ENCODE measurements around the gene TMEM196.
A peak's percentile ranks its signal among the peaks of the same experiment; 100 is the strongest.

Gene TMEM196

GRCh38 chr7:19772841-19773760 lies at the start of gene TMEM196:
Gene TMEM196, minus strand, starts transcription at chr7:19773617. Its CDS starts 921 bp downstream, at chr7:19772696.
- Mint-ChIP-seq H3K27ac (no peak within 1 kb of the TSS), H3K4me1 (peaks cover 16% of the 10 kb centered on the region), H3K4me3 (peak within 1 kb of the TSS; percentile 35 to 71), H3K27me3 (peaks cover 42% of the 10 kb centered on the region), H3K9me3 (no peaks in the 10 kb centered on the region)
- ATAC-seq (peak; percentile 12), DNase-seq (no peak)

- H3K4me1 Mint-ChIP-seq: no peaks in the 10 kb centered on the region
- DNase-seq (no peak), ATAC-seq (no peak)
- no peak overlapping the region for H3K27ac Mint-ChIP-seq
- no peak overlapping the region for H3K4me3 Mint-ChIP-seq
- H3K27me3 Mint-ChIP-seq: no peaks in the 10 kb centered on the region
- peaks cover 0 to 7% of the 10 kb centered on the region in 2 donors for H3K9me3 Mint-ChIP-seq
Observed at GRCh38 chr7:19816128-19816527, 42.7 kb upstream of the TMEM196 start.

- no peaks in the 10 kb centered on the region for H3K27me3 Mint-ChIP-seq
- no peak overlapping the region for H3K4me3 Mint-ChIP-seq
- no peak overlapping the region for H3K27ac Mint-ChIP-seq
- DNase-seq (no peak), ATAC-seq (no peak)
- H3K9me3 Mint-ChIP-seq: peaks cover 0 to 7% of the 10 kb centered on the region in 2 donors
- H3K4me1 Mint-ChIP-seq: no peaks in the 10 kb centered on the region
Observed at GRCh38 chr7:19815546-19815945, 42.1 kb upstream of the TMEM196 start.

- Mint-ChIP-seq H3K27me3 (no peaks in the 10 kb centered on the region), H3K4me3 (no peak overlapping the region), H3K9me3 (peaks cover 0 to 7% of the 10 kb centered on the region in 2 donors), H3K27ac (no peak overlapping the region), H3K4me1 (no peaks in the 10 kb centered on the region)
- ATAC-seq (no peak), DNase-seq (no peak)
Observed at GRCh38 chr7:19814776-19815175, 41.4 kb upstream of the TMEM196 start.

- no peak for DNase-seq
- no peaks in the 10 kb centered on the region for H3K27me3 Mint-ChIP-seq
- peaks cover 0 to 7% of the 10 kb centered on the region in 2 donors for H3K9me3 Mint-ChIP-seq
- ATAC-seq: no peak
- no peaks in the 10 kb centered on the region for H3K4me1 Mint-ChIP-seq
- no peak overlapping the region for H3K4me3 Mint-ChIP-seq
- H3K27ac Mint-ChIP-seq: no peak overlapping the region
Observed at GRCh38 chr7:19811386-19811785, 38.0 kb upstream of the TMEM196 start.

- DNase-seq (no peak), ATAC-seq (no peak)
- Mint-ChIP-seq H3K27me3 (no peaks in the 10 kb centered on the region), H3K27ac (no peak overlapping the region), H3K4me3 (no peak overlapping the region), H3K9me3 (no peaks in the 10 kb centered on the region), H3K4me1 (no peaks in the 10 kb centered on the region)
Observed at GRCh38 chr7:19798986-19799385, 25.6 kb upstream of the TMEM196 start.

- Mint-ChIP-seq H3K4me1 (no peaks in the 10 kb centered on the region), H3K27me3 (no peaks in the 10 kb centered on the region), H3K4me3 (no peak overlapping the region), H3K27ac (no peak overlapping the region), H3K9me3 (peaks cover 11 to 16% of the 10 kb centered on the region in 2 donors)
- ATAC-seq: no peak
- no peak for DNase-seq
Observed at GRCh38 chr7:19783541-19783940, 10.1 kb upstream of the TMEM196 start.

GRCh38 chr7:19776981-19777380 lies 3.6 kb upstream of the TMEM196 start:
- no peaks in the 10 kb centered on the region for H3K9me3 Mint-ChIP-seq
- no peak overlapping the region for H3K27ac Mint-ChIP-seq
- peaks cover 16% of the 10 kb centered on the region for H3K4me1 Mint-ChIP-seq
- H3K27me3 Mint-ChIP-seq: peaks cover 33% of the 10 kb centered on the region
- DNase-seq (no peak), ATAC-seq (no peak)
- H3K4me3 Mint-ChIP-seq: no peak overlapping the region

GRCh38 chr7:19775578-19775977 lies 2.2 kb upstream of the TMEM196 start:
- Mint-ChIP-seq H3K4me3 (no peak overlapping the region), H3K27me3 (peaks cover 42% of the 10 kb centered on the region), H3K9me3 (no peaks in the 10 kb centered on the region), H3K27ac (no peak overlapping the region), H3K4me1 (peaks cover 16% of the 10 kb centered on the region)
- ATAC-seq (no peak), DNase-seq (no peak)

- ATAC-seq (no peak), DNase-seq (no peak)
- Mint-ChIP-seq H3K27ac (no peak overlapping the region), H3K4me1 (peaks cover 16% of the 10 kb centered on the region), H3K9me3 (no peaks in the 10 kb centered on the region), H3K27me3 (peaks cover 42% of the 10 kb centered on the region), H3K4me3 (peak overlapping the region; percentile 5 to 7)
Observed at GRCh38 chr7:19772306-19772705, 1.1 kb downstream of the TMEM196 start.

GRCh38 chr7:19762631-19763030 lies 10.8 kb downstream of the TMEM196 start:
- no peak overlapping the region for H3K27ac Mint-ChIP-seq
- no peak for ATAC-seq
- peaks cover 9% of the 10 kb centered on the region for H3K27me3 Mint-ChIP-seq
- no peaks in the 10 kb centered on the region for H3K9me3 Mint-ChIP-seq
- no peaks in the 10 kb centered on the region for H3K4me1 Mint-ChIP-seq
- DNase-seq: no peak
- no peak overlapping the region for H3K4me3 Mint-ChIP-seq

GRCh38 chr7:19754521-19755116 lies 18.8 kb downstream of the TMEM196 start:
- ATAC-seq (no peak), DNase-seq (no peak)
- H3K4me3 Mint-ChIP-seq: no peak overlapping the region
- H3K9me3 Mint-ChIP-seq: no peaks in the 10 kb centered on the region
- H3K27ac Mint-ChIP-seq: no peak overlapping the region
- no peaks in the 10 kb centered on the region for H3K27me3 Mint-ChIP-seq
- H3K4me1 Mint-ChIP-seq: no peaks in the 10 kb centered on the region

GRCh38 chr7:19752020-19752419 lies 21.4 kb downstream of the TMEM196 start:
- H3K4me1 Mint-ChIP-seq: no peaks in the 10 kb centered on the region
- no peaks in the 10 kb centered on the region for H3K9me3 Mint-ChIP-seq
- no peak overlapping the region for H3K4me3 Mint-ChIP-seq
- ATAC-seq (no peak), DNase-seq (no peak)
- H3K27ac Mint-ChIP-seq: no peak overlapping the region
- H3K27me3 Mint-ChIP-seq: no peaks in the 10 kb centered on the region

- H3K27me3 Mint-ChIP-seq: no peaks in the 10 kb centered on the region
- no peaks in the 10 kb centered on the region for H3K4me1 Mint-ChIP-seq
- no peak overlapping the region for H3K4me3 Mint-ChIP-seq
- no peak overlapping the region for H3K27ac Mint-ChIP-seq
- ATAC-seq: no peak
- DNase-seq: no peak
- no peaks in the 10 kb centered on the region for H3K9me3 Mint-ChIP-seq
Observed at GRCh38 chr7:19749658-19750057, 23.8 kb downstream of the TMEM196 start.

- no peaks in the 10 kb centered on the region for H3K4me1 Mint-ChIP-seq
- H3K9me3 Mint-ChIP-seq: no peaks in the 10 kb centered on the region
- no peaks in the 10 kb centered on the region for H3K27me3 Mint-ChIP-seq
- H3K4me3 Mint-ChIP-seq: no peak overlapping the region
- H3K27ac Mint-ChIP-seq: no peak overlapping the region
- no peak for DNase-seq
- ATAC-seq: no peak
Observed at GRCh38 chr7:19747740-19748339, 25.6 kb downstream of the TMEM196 start.

- H3K9me3 Mint-ChIP-seq: no peaks in the 10 kb centered on the region
- no peaks in the 10 kb centered on the region for H3K27me3 Mint-ChIP-seq
- DNase-seq (no peak), ATAC-seq (no peak)
- no peak overlapping the region for H3K27ac Mint-ChIP-seq
- H3K4me3 Mint-ChIP-seq: no peak overlapping the region
- H3K4me1 Mint-ChIP-seq: no peaks in the 10 kb centered on the region
Observed at GRCh38 chr7:19744075-19744474, 29.3 kb downstream of the TMEM196 start.
